ENCODE results near the gene FIBIN. TPM values are rescaled to one million over a fixed set of nuclear protein-coding genes. Genes with fewer than 3 reads are reported as not detected.

Gene FIBIN
- total RNA-seq, 1 experiment from 2014 or later = not detected

GRCh38 chr11:27020751-27021150, 26.8 kb downstream of the FIBIN start:
- CTCF ChIA-PET = no interaction called here

GRCh38 chr11:27022659-27023251, 28.8 kb downstream of the FIBIN start:
- no peaks in the 10 kb centered on the region for H3K9me3 ChIP-seq (ENCODE audit: insufficient read depth, low read depth)
- no peaks in the 10 kb centered on the region for H3K79me2 ChIP-seq (ENCODE audit: low read depth)
- POLR2A ChIA-PET (ENCODE audit: unreplicated experiment) = no interaction called here
- H3K4me2 ChIP-seq = no peak overlapping the region
- H3K36me3 ChIP-seq (ENCODE audit: low read depth) = no peaks in the 10 kb centered on the region
- H3K27ac ChIP-seq = no peak overlapping the region
- CTCF ChIA-PET = no interaction called here
- BruUV-seq (replicated peaks) = no TSS peak
- no peaks in the 10 kb centered on the region for H3K4me1 ChIP-seq (replicated peaks; ENCODE audit: insufficient read depth)
- no peak for DNase-seq
- no peak overlapping the region for H2AFZ ChIP-seq
- TF ChIP-seq, protein P1, sequence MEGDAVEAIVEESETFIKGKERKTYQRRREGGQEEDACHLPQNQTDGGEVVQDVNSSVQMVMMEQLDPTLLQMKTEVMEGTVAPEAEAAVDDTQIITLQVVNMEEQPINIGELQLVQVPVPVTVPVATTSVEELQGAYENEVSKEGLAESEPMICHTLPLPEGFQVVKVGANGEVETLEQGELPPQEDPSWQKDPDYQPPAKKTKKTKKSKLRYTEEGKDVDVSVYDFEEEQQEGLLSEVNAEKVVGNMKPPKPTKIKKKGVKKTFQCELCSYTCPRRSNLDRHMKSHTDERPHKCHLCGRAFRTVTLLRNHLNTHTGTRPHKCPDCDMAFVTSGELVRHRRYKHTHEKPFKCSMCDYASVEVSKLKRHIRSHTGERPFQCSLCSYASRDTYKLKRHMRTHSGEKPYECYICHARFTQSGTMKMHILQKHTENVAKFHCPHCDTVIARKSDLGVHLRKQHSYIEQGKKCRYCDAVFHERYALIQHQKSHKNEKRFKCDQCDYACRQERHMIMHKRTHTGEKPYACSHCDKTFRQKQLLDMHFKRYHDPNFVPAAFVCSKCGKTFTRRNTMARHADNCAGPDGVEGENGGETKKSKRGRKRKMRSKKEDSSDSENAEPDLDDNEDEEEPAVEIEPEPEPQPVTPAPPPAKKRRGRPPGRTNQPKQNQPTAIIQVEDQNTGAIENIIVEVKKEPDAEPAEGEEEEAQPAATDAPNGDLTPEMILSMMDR (conservative IDR thresholded peaks at IDR 0.05) = no peak
- no peak for TF ChIP-seq EZH2 (IDR thresholded peaks at IDR 0.05; ENCODE audit: low read depth)
- H3K27me3 ChIP-seq (ENCODE audit: insufficient read depth, low read depth) = no peaks in the 10 kb centered on the region
- no peaks in the 10 kb centered on the region for H3F3A ChIP-seq (ENCODE audit: insufficient read depth, low read depth)
- no peaks in the 10 kb centered on the region for H4K20me1 ChIP-seq (ENCODE audit: insufficient read depth)
- H3K9me2 ChIP-seq (ENCODE audit: insufficient read depth) = no peaks in the 10 kb centered on the region
- intact Hi-C loops (cut with micrococcal nuclease; ENCODE audit: unreplicated experiment) = no loop called here
- no peak overlapping the region for H3K4me3 ChIP-seq

More at GRCh38 chr11:27020751-27021150, 26.8 kb downstream of the FIBIN start:
- no peaks in the 10 kb centered on the region for H3K36me3 ChIP-seq (ENCODE audit: low read depth)
- H3K9me3 ChIP-seq (ENCODE audit: insufficient read depth, low read depth) = no peaks in the 10 kb centered on the region
- H4K20me1 ChIP-seq (ENCODE audit: insufficient read depth) = no peaks in the 10 kb centered on the region
- intact Hi-C loops (cut with micrococcal nuclease; ENCODE audit: unreplicated experiment) = no loop called here
- DNase-seq = no peak
- no peak overlapping the region for H3K27ac ChIP-seq
- no TSS peak for BruUV-seq (replicated peaks)
- no peak overlapping the region for H3K4me2 ChIP-seq
- no peaks in the 10 kb centered on the region for H3F3A ChIP-seq (ENCODE audit: insufficient read depth, low read depth)
- no peaks in the 10 kb centered on the region for H3K4me1 ChIP-seq (replicated peaks; ENCODE audit: insufficient read depth)
- POLR2A ChIA-PET (ENCODE audit: unreplicated experiment) = no interaction called here
- H3K79me2 ChIP-seq (ENCODE audit: low read depth) = no peaks in the 10 kb centered on the region
- H2AFZ ChIP-seq = no peak overlapping the region
- TF ChIP-seq, protein P1 (conservative IDR thresholded peaks at IDR 0.05) = no peak
- TF ChIP-seq EZH2 (IDR thresholded peaks at IDR 0.05; ENCODE audit: low read depth) = no peak
- no peak overlapping the region for H3K4me3 ChIP-seq
- no peaks in the 10 kb centered on the region for H3K9me2 ChIP-seq (ENCODE audit: insufficient read depth)
- H3K27me3 ChIP-seq (ENCODE audit: insufficient read depth, low read depth) = no peaks in the 10 kb centered on the region

DNA sequence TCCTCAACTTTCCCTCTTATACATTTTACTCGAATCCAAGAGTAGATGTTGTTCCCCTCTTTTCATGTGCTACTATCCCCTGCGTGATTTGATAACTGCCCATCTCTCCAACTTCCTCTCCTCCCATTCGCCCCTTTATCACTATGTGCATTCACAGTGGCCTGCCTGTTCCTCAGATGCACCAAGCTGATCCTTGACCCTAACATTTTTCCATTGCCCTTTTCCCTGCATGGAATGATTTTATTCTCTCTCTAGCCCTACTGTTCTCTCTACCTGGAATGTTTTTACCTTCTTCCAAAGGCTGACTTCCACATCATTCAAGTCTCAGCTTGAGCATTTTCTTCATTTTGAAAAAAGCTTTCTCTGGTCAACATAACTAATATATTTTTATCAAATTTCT, 31.0 kb downstream of the FIBIN start:
- intact Hi-C loops (cut with micrococcal nuclease; ENCODE audit: unreplicated experiment) = no loop called here
- TF ChIP-seq EZH2 (IDR thresholded peaks at IDR 0.05; ENCODE audit: low read depth) = no peak
- TF ChIP-seq, protein P1 (conservative IDR thresholded peaks at IDR 0.05) = no peak
- CTCF ChIA-PET = no interaction called here
- no peaks in the 10 kb centered on the region for H3K27me3 ChIP-seq (ENCODE audit: insufficient read depth, low read depth)
- no peaks in the 10 kb centered on the region for H3K9me2 ChIP-seq (ENCODE audit: insufficient read depth)
- no TSS peak for BruUV-seq (replicated peaks)
- no peak overlapping the region for H3K4me3 ChIP-seq
- no peaks in the 10 kb centered on the region for H4K20me1 ChIP-seq (ENCODE audit: insufficient read depth)
- H3K4me1 ChIP-seq (replicated peaks; ENCODE audit: insufficient read depth) = no peaks in the 10 kb centered on the region
- H3K36me3 ChIP-seq (ENCODE audit: low read depth) = no peaks in the 10 kb centered on the region
- H3K79me2 ChIP-seq (ENCODE audit: low read depth) = no peaks in the 10 kb centered on the region
- POLR2A ChIA-PET (ENCODE audit: unreplicated experiment) = no interaction called here
- no peaks in the 10 kb centered on the region for H3K9me3 ChIP-seq (ENCODE audit: insufficient read depth, low read depth)
- H3F3A ChIP-seq (ENCODE audit: insufficient read depth, low read depth) = no peaks in the 10 kb centered on the region
- H3K4me2 ChIP-seq = no peak overlapping the region
- no peak for DNase-seq
- no peak overlapping the region for H2AFZ ChIP-seq
- H3K27ac ChIP-seq = no peak overlapping the region
